HG02938 (cell line): ENCODE results near the gene ALX3.

ENCODE experiments used
- ATAC-seq: cut with Tn5 transposase; IDR thresholded peaks from one replicate; pipeline ENCODE4 v1.9.1; 2021; ENCODE audit warnings: mild to moderate bottlenecking, moderate library complexity; ENCODE audit not compliant: unreplicated experiment

ALX3 gene

GRCh38 chr1:110067479-110067892 lies 3.0 kb downstream of the ALX3 start:
- no peak for ATAC-seq

GRCh38 chr1:110065841-110066240 lies 4.6 kb downstream of the ALX3 start:
- no peak for ATAC-seq

- no peak for ATAC-seq
Observed at GRCh38 chr1:110064576-110065337, 5.7 kb downstream of the ALX3 start.

- ATAC-seq: no peak
Observed at GRCh38 chr1:110063781-110064180, 6.7 kb downstream of the ALX3 start.

GRCh38 chr1:110062612-110063011 lies 7.9 kb downstream of the ALX3 start:
- ATAC-seq: no peak

GRCh38 chr1:110061341-110061740 lies 9.1 kb downstream of the ALX3 start:
- ATAC-seq: no peak

GRCh38 chr1:110060662-110061060 lies 9.8 kb downstream of the ALX3 start:
- no peak for ATAC-seq

GRCh38 chr1:110060034-110060661 lies 10.3 kb downstream of the ALX3 start:
- ATAC-seq: no peak

- no peak for ATAC-seq
Observed at GRCh38 chr1:110059133-110059863, 11.2 kb downstream of the ALX3 start.

GRCh38 chr1:110058591-110058990 lies 11.9 kb downstream of the ALX3 start:
- ATAC-seq: no peak

- ATAC-seq: no peak
Observed at GRCh38 chr1:110057963-110058518, 12.4 kb downstream of the ALX3 start.

GRCh38 chr1:110056776-110057175 lies 13.7 kb downstream of the ALX3 start:
- no peak for ATAC-seq

- ATAC-seq: no peak
Observed at GRCh38 chr1:110056285-110056683, 14.2 kb downstream of the ALX3 start.

GRCh38 chr1:110055493-110056284 lies 14.8 kb downstream of the ALX3 start:
- ATAC-seq: no peak

- no peak for ATAC-seq
Observed at GRCh38 chr1:110053552-110054428, 16.7 kb downstream of the ALX3 start.

GRCh38 chr1:110051262-110051648 lies 19.2 kb downstream of the ALX3 start:
- ATAC-seq: no peak

GRCh38 chr1:110050602-110051261 lies 19.7 kb downstream of the ALX3 start:
- ATAC-seq: no peak

GRCh38 chr1:110049801-110050601 lies 20.5 kb downstream of the ALX3 start:
- no peak for ATAC-seq
